RWPE1 (cell line): Measurements from ENCODE around the gene SHISA9.

Experiments
- CTCF ChIA-PET: fragments of 350-600 bp; sonication (Branson Sonifier 250); formaldehyde crosslinking; extraction: SDS; loops from one replicate; lab custom pipeline; 2021; lab: Yijun Ruan, JAX
- POLR2A ChIA-PET: fragments of 400-600 bp; formaldehyde crosslinking; extraction: SDS; loops from one replicate; lab custom pipeline; 2020; ENCODE audit warnings: antibody characterized with exemption; ENCODE audit not compliant: low non-redundant PET; lab: Yijun Ruan, JAX
- DNase-seq: peaks from one replicate; pipeline ENCODE4 v3.0.0; 2012; ENCODE audit warnings: low spot score
- H3K27ac ChIP-seq: fragments of 450-650 bp; 2 replicates; pipeline ENCODE4 v1.5.1; 2017
- TF ChIP-seq, protein P1 (sequence below): fragments of 450-650 bp; conservative IDR thresholded peaks from 2 replicates; pipeline ENCODE4 v1.5.1; 2017; ENCODE audit warnings: low read depth, mild to moderate bottlenecking

Gene SHISA9

DNA sequence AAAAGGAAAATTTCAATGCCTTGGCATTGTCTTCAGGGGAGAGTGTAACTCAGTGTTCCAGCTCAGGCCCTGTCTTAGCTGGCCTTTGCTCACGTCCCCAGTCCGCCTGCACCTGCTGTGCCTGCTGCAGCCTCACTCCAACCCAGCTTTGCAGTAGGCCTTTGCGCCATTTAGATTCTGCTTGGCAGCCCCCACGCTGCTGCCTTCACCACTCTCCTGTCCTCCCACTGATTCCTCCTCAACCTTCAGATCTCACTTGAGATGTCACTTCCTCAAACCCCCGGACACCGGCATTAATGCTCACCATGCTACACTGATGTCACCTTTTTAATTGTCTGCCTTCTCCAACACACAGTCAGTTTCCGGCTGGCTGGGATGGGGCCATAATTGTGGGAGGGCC, 166.2 kb downstream of the SHISA9 start:
- TF ChIP-seq, protein P1, sequence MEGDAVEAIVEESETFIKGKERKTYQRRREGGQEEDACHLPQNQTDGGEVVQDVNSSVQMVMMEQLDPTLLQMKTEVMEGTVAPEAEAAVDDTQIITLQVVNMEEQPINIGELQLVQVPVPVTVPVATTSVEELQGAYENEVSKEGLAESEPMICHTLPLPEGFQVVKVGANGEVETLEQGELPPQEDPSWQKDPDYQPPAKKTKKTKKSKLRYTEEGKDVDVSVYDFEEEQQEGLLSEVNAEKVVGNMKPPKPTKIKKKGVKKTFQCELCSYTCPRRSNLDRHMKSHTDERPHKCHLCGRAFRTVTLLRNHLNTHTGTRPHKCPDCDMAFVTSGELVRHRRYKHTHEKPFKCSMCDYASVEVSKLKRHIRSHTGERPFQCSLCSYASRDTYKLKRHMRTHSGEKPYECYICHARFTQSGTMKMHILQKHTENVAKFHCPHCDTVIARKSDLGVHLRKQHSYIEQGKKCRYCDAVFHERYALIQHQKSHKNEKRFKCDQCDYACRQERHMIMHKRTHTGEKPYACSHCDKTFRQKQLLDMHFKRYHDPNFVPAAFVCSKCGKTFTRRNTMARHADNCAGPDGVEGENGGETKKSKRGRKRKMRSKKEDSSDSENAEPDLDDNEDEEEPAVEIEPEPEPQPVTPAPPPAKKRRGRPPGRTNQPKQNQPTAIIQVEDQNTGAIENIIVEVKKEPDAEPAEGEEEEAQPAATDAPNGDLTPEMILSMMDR: no peak
- no peak for DNase-seq
- ChIA-PET CTCF (no interaction called here), POLR2A (no interaction called here)
- no peak overlapping the region for H3K27ac ChIP-seq

DNA sequence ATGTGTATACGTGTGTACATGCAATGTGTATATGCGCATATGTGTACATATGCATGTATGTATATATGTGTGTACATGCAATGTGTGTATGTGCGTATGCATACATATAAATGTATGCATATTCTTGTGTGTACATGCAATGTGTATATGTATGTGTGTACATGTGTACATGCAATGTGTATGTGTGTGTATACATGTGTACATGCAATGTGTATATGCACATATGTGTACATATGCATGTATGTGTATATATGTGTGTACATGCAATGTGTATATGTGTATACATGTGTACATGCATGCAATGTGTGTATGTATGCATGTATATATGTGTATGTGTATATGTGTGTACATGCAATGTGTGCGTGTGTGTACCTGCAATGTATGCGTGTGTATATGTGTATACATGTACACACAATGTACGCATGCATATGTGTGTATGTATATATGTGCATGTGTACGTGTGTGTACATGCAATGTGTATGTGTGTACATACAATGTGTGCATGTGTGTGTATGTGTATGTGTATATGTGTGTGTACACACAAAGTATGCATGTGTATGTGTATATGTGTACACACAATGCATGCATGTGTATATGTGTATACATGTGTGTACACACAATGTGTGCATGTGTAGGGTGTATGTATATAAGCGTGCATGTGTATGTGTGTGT, 167.7 kb downstream of the SHISA9 start:
- CTCF ChIA-PET: no interaction called here
- no peak for DNase-seq
- POLR2A ChIA-PET: no interaction called here
- H3K27ac ChIP-seq: no peak overlapping the region
- TF ChIP-seq, protein P1: no peak

DNA sequence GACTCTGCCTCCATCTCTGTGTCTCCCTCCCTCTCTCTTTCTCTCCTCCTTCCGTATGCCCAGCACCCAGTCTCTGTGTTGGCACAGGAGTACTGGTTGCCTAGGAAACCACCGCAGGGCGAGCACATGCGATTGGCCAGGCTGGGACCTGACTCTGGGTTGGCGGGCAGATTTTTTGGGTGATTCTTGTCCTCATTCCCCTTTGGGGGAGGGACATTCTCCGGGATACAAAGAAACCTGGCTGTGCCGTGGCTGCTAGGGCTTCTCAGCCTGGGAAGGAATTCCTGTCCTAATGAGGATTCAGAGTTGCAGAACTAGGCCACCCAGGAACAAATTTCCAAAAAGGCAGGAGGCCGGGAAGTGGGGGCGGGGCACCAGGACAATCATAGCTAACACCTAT, 168.9 kb downstream of the SHISA9 start:
- H3K27ac ChIP-seq: no peak overlapping the region
- TF ChIP-seq, protein P1: no peak
- DNase-seq: no peak
- POLR2A ChIA-PET: no interaction called here
- CTCF ChIA-PET: no interaction called here

DNA sequence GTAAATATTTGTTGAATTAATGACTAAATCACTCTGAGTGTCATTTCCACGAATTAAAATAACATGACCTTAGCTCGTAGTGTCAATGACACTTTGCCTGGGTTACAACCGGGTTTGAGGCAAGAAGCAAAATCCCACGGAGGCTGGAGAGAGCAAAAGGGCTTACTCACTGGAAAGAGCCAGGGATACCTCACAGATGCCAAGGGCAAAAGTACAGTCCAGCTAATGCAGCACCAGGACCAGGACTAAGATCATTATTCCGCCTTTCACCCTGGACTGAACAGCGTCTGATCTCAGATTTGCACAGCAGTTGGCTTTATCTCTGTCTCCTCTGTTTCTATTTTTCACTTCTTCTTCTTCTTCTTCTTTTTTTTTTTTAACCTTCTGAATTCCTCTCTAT, 175.5 kb downstream of the SHISA9 start:
- TF ChIP-seq, protein P1: no peak
- no peak for DNase-seq
- CTCF ChIA-PET: no interaction called here
- H3K27ac ChIP-seq: no peak overlapping the region
- POLR2A ChIA-PET: no interaction called here

DNA sequence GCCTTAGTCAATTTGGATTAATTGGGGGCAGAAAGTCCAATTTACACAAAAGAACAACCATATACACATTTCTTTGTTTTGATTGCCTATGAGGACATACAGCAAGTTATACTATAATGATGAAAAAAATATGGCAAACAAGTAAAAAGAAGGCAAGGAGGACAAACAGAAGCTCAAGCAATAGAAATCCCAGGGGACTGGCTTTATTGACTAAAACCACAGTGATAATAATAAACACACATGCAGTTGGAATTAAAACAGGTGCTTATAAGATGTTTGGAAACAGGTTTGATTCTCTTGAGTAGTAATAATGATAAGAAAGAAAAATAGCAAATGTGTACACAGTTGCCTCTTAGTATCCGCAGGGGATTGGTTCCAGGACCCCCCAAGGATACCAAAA, 176.4 kb downstream of the SHISA9 start:
- TF ChIP-seq, protein P1: no peak
- no peak overlapping the region for H3K27ac ChIP-seq
- ChIA-PET CTCF (no interaction called here), POLR2A (no interaction called here)
- DNase-seq: no peak

DNA sequence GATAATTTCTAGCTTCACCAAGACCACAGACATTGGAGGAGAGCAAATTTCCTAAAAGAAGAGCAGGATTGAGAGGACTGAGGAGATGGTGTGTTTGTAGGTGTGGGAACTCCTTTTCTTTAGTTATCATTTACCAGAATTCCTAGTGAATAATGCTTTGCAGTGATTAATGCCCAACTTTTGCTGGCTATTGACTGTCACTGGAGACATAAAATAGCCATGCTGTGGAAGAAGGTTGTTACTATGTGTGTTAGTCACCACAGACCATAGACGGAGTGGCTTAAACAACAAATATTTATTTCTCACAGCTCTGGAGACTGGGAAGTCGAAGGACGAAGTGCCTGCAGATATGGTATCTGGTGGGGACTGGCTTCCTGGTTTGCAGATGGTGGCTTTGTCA, 179.1 kb downstream of the SHISA9 start:
- no peak for DNase-seq
- TF ChIP-seq, protein P1: no peak
- POLR2A ChIA-PET: no interaction called here
- CTCF ChIA-PET: no interaction called here
- no peak overlapping the region for H3K27ac ChIP-seq
